HL-60 (cell line): ENCODE measurements around the gene FIG4.
"Not testable (repeated sequence)": the region's sequence is repeated elsewhere in the genome, so short reads cannot be mapped to it uniquely, and the experiment has no call there.

Experiments
- DNase-seq, 2 experiments: peaks; one replicate each; pipeline ENCODE4 v3.0.0-alpha.2; 2010 to 2020; ENCODE audit warnings: low read depth in 1 of 2, low spot score in 1 of 2
- H3K27ac ChIP-seq: fragments of 250-450 bp; sonication (Bioruptor Pico); replicated peaks from 2 replicates; pipeline ENCODE4 v1.5.1; 2020; ENCODE audit warnings: mild to moderate bottlenecking, moderate library complexity
- H3K27me3 ChIP-seq: fragments of 250-450 bp; sonication (Bioruptor Pico); 2 replicates; pipeline ENCODE4 v1.5.1; 2021; ENCODE audit warnings: mild to moderate bottlenecking, moderate library complexity; ENCODE audit not compliant: insufficient read depth, poor library complexity, severe bottlenecking
- H3K4me3 ChIP-seq: replicated peaks from 2 replicates; pipeline ENCODE4 v1.5.1; 2011; ENCODE audit warnings: mild to moderate bottlenecking, control low read depth, low read length; ENCODE audit not compliant: insufficient read depth
- CTCF ChIP-seq: IDR thresholded peaks from one replicate; pipeline ENCODE4 v1.5.1; 2011; ENCODE audit warnings: low read length, control low read depth, inconsistent platforms; ENCODE audit not compliant: insufficient read depth
- GABPA ChIP-seq: IDR thresholded peaks from 2 replicates; pipeline ENCODE4 v1.6.1; 2012; ENCODE audit warnings: low read depth
- POLR2AphosphoS5 ChIP-seq: IDR thresholded peaks from 2 replicates; pipeline ENCODE4 v1.6.1; 2012; ENCODE audit warnings: low read depth
- REST ChIP-seq: IDR thresholded peaks from 2 replicates; pipeline ENCODE4 v1.6.1; 2012; ENCODE audit warnings: low read depth; ENCODE audit not compliant: insufficient replicate concordance
- SPI1 ChIP-seq: IDR thresholded peaks from 2 replicates; pipeline ENCODE4 v1.6.1; 2012; ENCODE audit warnings: low read depth, mild to moderate bottlenecking, borderline replicate concordance

Gene FIG4

GRCh38 chr6:109867970-109868358 is 176.9 kb downstream of the FIG4 start:
- Histone ChIP-seq H3K27ac (no peak overlapping the region), H3K27me3 (no peaks in the 10 kb centered on the region), H3K4me3 (no peak overlapping the region)
- no peak for TF ChIP-seq POLR2AphosphoS5
- TF ChIP-seq REST, result no peak
- no peak for TF ChIP-seq SPI1
- TF ChIP-seq GABPA, result no peak
- TF ChIP-seq CTCF, result no peak
- DNase-seq, result no peak

- not testable (repeated sequence) for H3K4me3 ChIP-seq, DNase-seq, H3K27me3 ChIP-seq, H3K27ac ChIP-seq
Observed at GRCh38 chr6:109869398-109870088, 178.4 kb downstream of the FIG4 start.

- Histone ChIP-seq H3K27ac (no peak overlapping the region), H3K4me3 (no peak overlapping the region), H3K27me3 (no peaks in the 10 kb centered on the region)
- no peak for TF ChIP-seq POLR2AphosphoS5
- no peak for TF ChIP-seq REST
- no peak for TF ChIP-seq GABPA
- no peak for TF ChIP-seq SPI1
- TF ChIP-seq CTCF, result no peak
- no peak for DNase-seq
Observed at GRCh38 chr6:109870089-109870410, 179.0 kb downstream of the FIG4 start.

- TF ChIP-seq POLR2AphosphoS5 (no peak), CTCF (no peak), REST (no peak), SPI1 (no peak), GABPA (no peak)
- H3K27ac ChIP-seq, result no peak overlapping the region
- H3K27me3 ChIP-seq, result no peaks in the 10 kb centered on the region
- no peak overlapping the region for H3K4me3 ChIP-seq
- DNase-seq, result no peak
Observed at GRCh38 chr6:109872549-109872948, 181.5 kb downstream of the FIG4 start.
